Prostate gland (tissue), 2 donors: Measurements from ENCODE around the gene DNAJC11. TPM values are rescaled to one million over a fixed set of nuclear protein-coding genes. Genes with fewer than 3 reads are reported as not detected.

Experiments
- DNase-seq: peaks from one replicate; pipeline ENCODE4 v3.0.0-alpha.2; 2019; ENCODE audit warnings: low spot score
- H3K27ac ChIP-seq, 2 donors: fragments of 200-600 bp; sonication (generic); 2 replicates each; pipeline ENCODE4 v1.5.1; 2017 to 2019
- H3K27me3 ChIP-seq: fragments of 200-600 bp; sonication (generic); replicated peaks from 2 replicates; pipeline ENCODE4 v1.5.1; 2019; ENCODE audit not compliant: insufficient read depth
- H3K36me3 ChIP-seq, 2 donors: fragments of 200-600 bp; sonication (generic); 1 replicate in 1 of 2; 2 replicates in 1 of 2; pipeline versions ENCODE4 v1.5.1 to v1.8.1; 2017 to 2019
- H3K4me1 ChIP-seq: fragments of 200-600 bp; sonication (generic); replicated peaks from 2 replicates; pipeline ENCODE4 v1.5.1; 2019
- H3K4me3 ChIP-seq, 2 donors: fragments of 200-600 bp; sonication (generic); 2 replicates each; pipeline ENCODE4 v1.5.1; 2017 to 2019
- H3K9me3 ChIP-seq: fragments of 200-600 bp; sonication (generic); 2 replicates; pipeline ENCODE4 v1.5.1; 2017
- CTCF ChIP-seq, 4 experiments: fragments of 200-600 bp in 2 of 4; fragments of 450-650 bp in 2 of 4; sonication (generic) in 2 of 4; IDR thresholded peaks; 1 replicate in 3 of 4; 2 replicates in 1 of 4; pipeline ENCODE4 v1.5.1; 2016 to 2019; ENCODE audit warnings: antibody characterized with exemption in 4 of 4, mild to moderate bottlenecking in 2 of 4, moderate library complexity in 2 of 4
- POLR2A ChIP-seq: fragments of 450-650 bp; IDR thresholded peaks from one replicate; pipeline ENCODE4 v1.6.1; 2016; ENCODE audit warnings: antibody characterized with exemption, mild to moderate bottlenecking
- POLR2AphosphoS5 ChIP-seq: sonication (generic); formaldehyde crosslinking; IDR thresholded peaks from one replicate; pipeline ENCODE4 v1.6.1; 2017; ENCODE audit warnings: antibody characterized with exemption
- WGBS: methylation state at CpG from one replicate; pipeline ENCODE4 v1.1.5; 2018; 5-methylcytosine and 5-hydroxymethylcytosine counted together
- intact Hi-C: fragments of 100-400 bp; cut with DNase I; formaldehyde crosslinking; loops from one replicate; pipeline ENCODE4 v1.14.2; 2022
- total RNA-seq, 2 donors: library from RNA; depleted of rRNA; stranded (reverse); fragments of >200 nt; gene quantifications; one replicate each; pipeline ENCODE4 v1.1.0, GENCODE V29; 2016

Gene DNAJC11
- total RNA-seq, 2 donors from 2014 or later, result 32.9 to 52.8 TPM

DNA sequence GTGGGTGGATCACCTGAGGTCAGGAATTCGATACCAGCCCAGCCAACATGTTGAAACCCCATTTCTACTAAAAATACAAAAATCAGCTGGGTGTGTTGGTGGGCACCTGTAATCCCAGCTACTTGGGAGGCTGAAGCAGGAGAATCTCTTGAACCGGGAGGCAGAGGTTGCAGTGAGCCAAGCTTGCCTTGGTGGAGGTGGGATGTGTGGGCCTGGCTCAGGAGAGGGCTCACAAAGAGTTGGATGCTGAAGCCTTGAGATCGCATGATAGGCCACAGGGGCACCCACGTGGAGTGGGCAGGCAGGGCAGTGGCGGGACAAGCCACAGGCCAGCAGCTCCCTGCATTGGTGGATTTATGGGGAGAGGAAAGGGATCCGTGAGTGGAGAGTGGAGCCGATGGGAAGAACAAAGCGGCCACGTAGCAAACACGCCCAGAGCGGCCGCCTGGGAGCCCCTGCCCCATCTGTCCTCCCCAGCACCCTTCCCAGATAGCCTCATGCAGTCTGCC lies 72.6 kb downstream of the DNAJC11 start:
- Histone ChIP-seq H3K36me3 (peaks cover 0 to 3% of the 10 kb centered on the region in 2 donors), H3K4me1 (peaks cover 4% of the 10 kb centered on the region), H3K27ac (no peak overlapping the region), H3K9me3 (no peaks in the 10 kb centered on the region), H3K4me3 (no peak overlapping the region), H3K27me3 (no peaks in the 10 kb centered on the region)
- intact Hi-C loops, result loop anchor here (5.0 kb wide), 1 partner anchor 42 kb away; no protein-coding TSS in a partner anchor
- DNase-seq, result no peak
- TF ChIP-seq POLR2AphosphoS5 (no peak), POLR2A (no peak)
- WGBS, result 88% methylated on average over 12 of the region's 12 CpGs

DNA sequence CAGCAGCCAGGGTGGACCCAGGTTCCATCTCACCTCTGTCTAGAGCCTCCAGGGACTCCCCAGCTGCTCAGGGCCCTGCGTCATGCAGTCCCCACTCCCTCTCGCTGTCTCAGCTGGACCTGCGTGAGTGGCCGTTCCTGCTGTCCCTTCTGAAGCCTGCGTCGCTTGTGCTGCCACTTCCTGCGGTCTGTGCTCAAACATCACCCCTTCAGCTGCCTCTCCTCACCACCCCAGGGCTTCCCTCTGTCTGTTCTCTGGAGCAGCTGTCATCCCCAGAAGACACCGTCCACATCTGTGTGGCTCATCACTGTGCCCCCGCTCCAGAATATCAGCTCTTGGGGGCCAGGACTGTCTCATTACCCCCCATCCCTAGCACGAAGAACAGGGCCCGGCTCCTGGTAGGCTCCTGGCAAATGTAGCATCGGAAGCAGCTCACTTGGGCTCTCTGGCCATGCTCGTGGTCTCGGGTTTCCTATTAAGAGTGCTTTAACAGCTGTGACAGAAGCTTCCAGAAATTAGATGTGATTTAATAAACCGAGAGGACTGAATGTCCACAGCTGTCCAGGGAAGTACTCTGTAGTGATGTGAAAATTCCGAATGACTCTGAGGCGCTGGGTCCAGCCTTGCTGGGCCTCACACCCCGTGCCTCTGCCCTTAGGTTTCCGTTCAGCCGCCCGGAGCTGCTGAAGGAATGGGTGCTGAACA lies 73.6 kb downstream of the DNAJC11 start:
- Histone ChIP-seq H3K4me3 (no peak overlapping the region), H3K27ac (no peak overlapping the region), H3K27me3 (no peaks in the 10 kb centered on the region), H3K9me3 (no peaks in the 10 kb centered on the region), H3K36me3 (no peaks in the 10 kb centered on the region), H3K4me1 (peaks cover 4% of the 10 kb centered on the region)
- no peak for TF ChIP-seq CTCF (IDR thresholded peaks at IDR 0.05)
- no peak for TF ChIP-seq POLR2AphosphoS5
- no peak for TF ChIP-seq POLR2A
- intact Hi-C loops, result loop anchor here (5.0 kb wide), 1 partner anchor 41 kb away; no protein-coding TSS in a partner anchor
- no peak for DNase-seq
- 86% methylated on average over 21 of the region's 21 CpGs for WGBS

GRCh38 chr1:6627031-6627430 lies 74.6 kb downstream of the DNAJC11 start:
- intact Hi-C loops, result loop anchor here (5.0 kb wide), 1 partner anchor 40 kb away; no protein-coding TSS in a partner anchor
- Histone ChIP-seq H3K4me1 (peaks cover 6% of the 10 kb centered on the region), H3K36me3 (no peaks in the 10 kb centered on the region), H3K4me3 (no peak overlapping the region), H3K27ac (no peak overlapping the region), H3K9me3 (no peaks in the 10 kb centered on the region), H3K27me3 (no peaks in the 10 kb centered on the region)
- no peak for TF ChIP-seq POLR2A
- no peak for TF ChIP-seq CTCF (IDR thresholded peaks at IDR 0.05)
- no peak for TF ChIP-seq POLR2AphosphoS5
- no peak for DNase-seq
- WGBS, result 92% methylated on average over 9 of the region's 9 CpGs

DNA sequence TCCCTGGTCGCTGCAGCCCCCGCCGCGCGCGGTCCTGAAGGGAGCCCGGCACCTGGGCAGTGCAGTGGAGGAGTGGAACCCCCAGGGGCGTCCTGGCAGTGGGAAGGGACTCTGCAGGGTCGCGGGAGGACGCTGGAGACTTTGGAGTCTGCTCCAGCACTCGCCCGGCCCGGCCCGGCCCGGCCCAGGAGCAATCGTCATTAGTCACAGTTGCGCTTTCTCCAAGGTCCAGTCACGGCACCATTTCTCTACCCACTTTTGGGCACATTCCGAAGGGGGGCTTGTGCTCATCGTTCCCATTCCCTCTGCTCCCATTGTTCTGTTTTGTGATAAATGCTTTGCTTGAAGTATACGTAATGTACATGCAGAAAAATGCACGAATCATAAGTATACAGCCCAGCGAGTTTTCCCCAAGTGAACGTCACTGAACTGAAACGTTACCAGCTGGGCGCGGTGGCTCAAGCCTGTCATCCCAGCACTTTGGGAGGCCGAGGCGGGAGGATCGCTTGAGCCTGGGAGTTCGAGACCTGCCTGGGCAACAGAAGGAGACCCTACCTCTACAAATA lies 75.9 kb downstream of the DNAJC11 start:
- 6% methylated on average over 32 of the region's 32 CpGs for WGBS
- Histone ChIP-seq H3K4me3 (peak overlapping the region; percentile 73 to 87), H3K36me3 (peaks cover 0 to 7% of the 10 kb centered on the region in 2 donors), H3K9me3 (no peaks in the 10 kb centered on the region), H3K4me1 (peaks cover 6% of the 10 kb centered on the region), H3K27me3 (no peaks in the 10 kb centered on the region), H3K27ac (peak overlapping the region; percentile 89 to 92)
- no peak for DNase-seq
- intact Hi-C loops, result loop anchor here (5.0 kb wide), 1 partner anchor 38 kb away; no protein-coding TSS in a partner anchor
- TF ChIP-seq POLR2AphosphoS5 (peak; percentile 23), CTCF (IDR thresholded peaks at IDR 0.05) (no peak)

DNA sequence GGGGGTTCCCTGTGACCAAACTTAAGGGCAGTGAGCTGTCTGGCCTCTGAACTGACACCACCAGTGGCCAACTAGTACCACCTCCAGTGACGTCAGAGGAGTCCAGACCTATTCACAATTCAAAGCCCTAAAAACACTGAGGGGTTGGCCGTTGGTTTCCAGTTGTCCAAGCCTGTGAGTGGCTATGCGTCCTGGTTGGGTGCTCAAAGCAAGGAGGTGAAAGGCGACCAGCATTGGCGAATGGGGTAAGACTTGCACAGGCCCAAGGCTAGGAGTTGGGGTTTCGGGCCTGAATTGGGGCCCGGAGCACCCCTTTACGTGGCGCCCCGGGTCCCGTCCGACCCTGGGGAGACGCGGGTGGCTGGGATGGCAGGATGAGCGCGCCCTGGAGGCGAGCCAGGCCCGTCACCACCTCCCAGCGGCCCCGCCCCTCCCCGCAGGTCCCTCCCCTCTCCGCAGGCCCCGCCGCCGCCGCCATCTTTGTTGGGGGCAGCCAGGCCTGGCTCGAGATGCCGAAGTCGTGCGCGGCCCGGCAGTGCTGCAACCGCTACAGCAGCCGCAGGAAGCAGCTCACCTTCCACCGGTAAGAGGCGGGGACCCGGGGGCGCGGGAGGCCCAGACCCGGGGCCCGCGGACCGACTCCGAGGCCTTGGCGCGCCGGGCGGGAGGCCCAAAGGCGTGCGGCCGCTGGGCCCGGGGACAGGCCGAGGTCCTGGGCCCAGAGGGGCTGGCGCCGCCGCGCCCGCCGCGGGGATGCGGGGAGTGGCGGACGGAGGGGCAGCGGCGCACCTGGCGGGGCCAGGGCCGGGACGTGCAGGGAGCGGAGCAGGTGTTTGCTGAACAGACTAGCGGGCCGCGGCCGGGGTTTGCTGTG lies 76.7 kb downstream of the DNAJC11 start, which contains the start of gene THAP3:
THAP3 (plus strand) TSS at position 159 of the 874 bp plus-strand sequence; CDS start at position 510, 351 bp downstream.
- WGBS, result 4% methylated on average over 37 of the region's 73 CpGs
- no peaks in the 10 kb centered on the region for H3K9me3 ChIP-seq
- peaks cover 6% of the 10 kb centered on the region for H3K4me1 ChIP-seq
- TF ChIP-seq POLR2A (peak; percentile 42), CTCF (IDR thresholded peaks at IDR 0.05) (no peak), POLR2AphosphoS5 (peak; percentile 19)
- peak; percentile 82 for DNase-seq
- intact Hi-C loops, result loop anchor here (5.0 kb wide), 1 partner anchor 38 kb away; no protein-coding TSS in a partner anchor
- H3K36me3 ChIP-seq, result peaks cover 4 to 7% of the 10 kb centered on the region in 2 donors
- peak within 1 kb of the TSS; percentile 73 to 87 for H3K4me3 ChIP-seq
- H3K27ac ChIP-seq, result peak within 1 kb of the TSS; percentile 89 to 92
- H3K27me3 ChIP-seq, result no peaks in the 10 kb centered on the region
